Mononuclear cell (primary cell): ENCODE data around the gene DLG2. TPM values are rescaled to one million over a fixed set of nuclear protein-coding genes. Genes with fewer than 3 reads are reported as not detected.

Source experiments
- H3K27me3 ChIP-seq: 2 replicates; pipeline ENCODE4 v1.6.0; 2011; ENCODE audit warnings: low read length, control low read depth; ENCODE audit not compliant: insufficient read depth
- H3K4me1 ChIP-seq: 2 replicates; pipeline ENCODE4 v1.5.1; 2011; ENCODE audit warnings: mild to moderate bottlenecking, low read length, control low read depth; ENCODE audit not compliant: insufficient read depth
- H3K4me3 ChIP-seq: 2 replicates; pipeline ENCODE4 v1.5.1; 2011; ENCODE audit warnings: mild to moderate bottlenecking, low read length, moderate library complexity
- H3K9me3 ChIP-seq: 2 replicates; pipeline ENCODE4 v1.5.1; 2011; ENCODE audit warnings: low read depth, mild to moderate bottlenecking, control low read depth, low read length
- total RNA-seq: library from RNA; depleted of rRNA; stranded (reverse); fragments of >200 nt; gene quantifications from one replicate; pipeline ENCODE4 v1.2.3, GENCODE V29; 2012

The DLG2 gene
- total RNA-seq, 1 donor = 1.6 TPM

DNA sequence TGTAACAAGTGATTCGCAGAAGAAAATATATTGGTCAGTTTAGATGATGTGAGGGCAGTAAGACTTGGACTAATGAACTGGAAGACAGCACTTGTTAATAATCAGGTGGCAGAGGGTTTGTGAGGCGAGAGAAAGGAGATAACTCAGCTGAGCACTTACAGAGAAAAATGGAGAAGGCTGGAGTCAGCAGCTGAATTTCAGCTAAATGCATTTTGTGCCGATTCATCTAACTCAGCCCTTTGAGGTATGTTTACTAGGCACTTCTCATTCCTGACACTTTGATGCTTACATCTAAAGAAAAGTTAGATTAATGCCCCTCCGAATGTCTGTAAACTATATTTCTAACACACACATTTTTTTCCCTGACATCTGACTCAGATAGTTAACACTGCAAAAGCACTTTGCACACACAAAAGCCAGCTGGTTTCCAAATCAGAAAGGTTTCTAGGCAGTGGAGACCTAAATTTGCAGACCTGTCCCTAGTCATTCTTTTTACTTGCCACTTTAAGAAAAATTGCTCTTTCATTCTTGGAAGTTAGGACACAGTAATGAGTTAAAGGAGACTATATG is 1481.4 kb downstream of the DLG2 start:
- no peak overlapping the region for H3K4me3 ChIP-seq

DNA sequence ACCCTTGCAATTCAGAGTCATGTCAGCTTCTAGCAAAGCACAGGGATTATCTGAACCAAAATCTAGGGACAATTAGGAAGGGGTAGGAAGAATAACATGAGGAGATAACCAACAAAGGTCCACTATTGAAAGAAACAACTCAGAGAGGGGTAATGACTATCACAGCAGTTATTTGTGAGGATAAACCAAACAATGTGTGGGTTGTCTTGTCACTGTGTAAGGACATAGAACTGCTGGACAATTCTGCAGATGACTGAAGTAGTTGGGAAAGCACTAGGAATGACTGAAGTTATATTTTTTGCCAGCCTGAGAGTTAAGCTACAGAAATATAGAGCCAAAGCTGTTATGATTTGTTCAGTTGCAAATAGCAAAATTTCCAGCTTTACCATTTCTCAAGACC is 1482.6 kb downstream of the DLG2 start:
- Histone ChIP-seq H3K9me3 (no peaks in the 10 kb centered on the region), H3K27me3 (no peaks in the 10 kb centered on the region), H3K4me3 (no peak overlapping the region), H3K4me1 (no peaks in the 10 kb centered on the region)

More for the DNA sequence above, 1481.4 kb downstream of the DLG2 start:
- H3K4me1 ChIP-seq = no peaks in the 10 kb centered on the region
- no peaks in the 10 kb centered on the region for H3K9me3 ChIP-seq
- no peaks in the 10 kb centered on the region for H3K27me3 ChIP-seq

DNA sequence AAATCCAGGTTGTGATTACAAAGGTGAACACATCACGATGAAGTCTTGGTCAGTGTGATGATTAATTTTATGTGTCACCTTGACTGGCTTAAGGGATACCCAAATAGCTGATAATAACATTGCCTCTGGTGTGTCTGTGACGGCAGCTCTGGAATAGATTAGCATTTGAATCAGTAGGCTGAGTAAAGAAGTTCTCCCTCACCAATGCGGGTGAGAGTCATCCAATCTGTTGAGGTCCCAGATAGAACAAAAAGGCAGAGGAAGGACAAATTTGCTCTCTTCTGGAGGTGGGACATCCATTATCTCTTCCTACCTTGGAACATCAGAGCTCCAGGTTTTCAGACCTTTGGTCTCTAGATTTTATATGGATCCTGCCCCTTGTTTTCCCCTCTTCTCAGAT is 1484.7 kb downstream of the DLG2 start:
- Histone ChIP-seq H3K4me1 (no peaks in the 10 kb centered on the region), H3K4me3 (no peak overlapping the region), H3K9me3 (no peaks in the 10 kb centered on the region), H3K27me3 (no peaks in the 10 kb centered on the region)

DNA sequence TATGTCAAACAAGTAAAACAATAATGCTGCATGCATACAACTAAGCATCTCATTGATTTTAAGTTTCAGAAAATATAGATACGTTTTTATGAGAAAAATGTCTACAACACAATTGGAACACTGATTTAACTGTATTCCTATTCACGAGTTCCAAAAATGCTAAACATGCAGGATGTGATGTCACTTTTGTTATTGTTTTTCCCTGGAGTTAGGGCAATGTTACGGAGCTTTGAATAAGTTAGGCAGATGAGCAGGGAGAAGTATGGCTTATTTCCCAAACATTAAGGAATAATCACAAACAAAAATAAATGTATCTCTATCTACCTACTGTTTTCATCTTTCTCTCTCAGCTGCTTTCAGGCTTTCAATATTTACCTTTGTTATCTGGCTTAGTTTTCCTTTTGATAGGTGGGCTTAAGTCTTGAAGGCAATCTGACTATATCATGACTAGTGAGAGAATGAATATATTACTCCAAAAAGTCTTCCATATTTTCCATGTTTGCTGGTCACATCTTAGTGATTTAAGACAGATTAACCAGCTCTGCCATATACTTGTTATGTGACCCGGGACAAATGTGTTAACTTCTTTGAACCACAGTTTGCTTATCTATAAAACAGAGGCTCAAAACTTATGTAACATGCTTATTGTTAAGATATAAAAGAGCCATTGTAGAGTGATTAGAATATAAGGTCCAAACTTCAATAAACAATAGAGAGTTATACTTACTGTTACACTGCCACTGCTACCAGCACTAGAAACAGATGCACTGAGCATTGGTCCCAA is 1486.6 kb downstream of the DLG2 start:
- H3K27me3 ChIP-seq = no peaks in the 10 kb centered on the region
- H3K4me3 ChIP-seq = no peak overlapping the region
- no peaks in the 10 kb centered on the region for H3K9me3 ChIP-seq
- no peaks in the 10 kb centered on the region for H3K4me1 ChIP-seq

DNA sequence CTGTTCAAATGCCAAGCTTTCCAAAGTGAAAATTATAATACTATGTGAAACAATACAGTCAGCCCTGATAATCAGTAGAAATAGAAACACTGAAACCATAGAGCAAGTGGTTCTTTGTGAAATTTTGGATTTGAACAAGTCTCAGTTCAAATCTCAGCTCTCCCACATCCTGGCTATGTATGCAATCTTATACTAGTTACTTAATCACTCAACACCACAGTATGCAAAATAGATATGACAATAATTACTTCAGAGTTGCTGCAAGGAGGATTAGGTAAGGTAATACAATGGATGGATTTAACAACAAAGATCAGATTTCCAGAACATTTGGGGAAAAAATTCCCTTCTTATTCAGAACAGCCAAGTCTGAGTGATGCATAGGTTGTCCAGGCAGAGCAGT is 1489.2 kb downstream of the DLG2 start:
- H3K4me1 ChIP-seq = no peaks in the 10 kb centered on the region
- no peaks in the 10 kb centered on the region for H3K9me3 ChIP-seq
- no peak overlapping the region for H3K4me3 ChIP-seq
- H3K27me3 ChIP-seq = no peaks in the 10 kb centered on the region

DNA sequence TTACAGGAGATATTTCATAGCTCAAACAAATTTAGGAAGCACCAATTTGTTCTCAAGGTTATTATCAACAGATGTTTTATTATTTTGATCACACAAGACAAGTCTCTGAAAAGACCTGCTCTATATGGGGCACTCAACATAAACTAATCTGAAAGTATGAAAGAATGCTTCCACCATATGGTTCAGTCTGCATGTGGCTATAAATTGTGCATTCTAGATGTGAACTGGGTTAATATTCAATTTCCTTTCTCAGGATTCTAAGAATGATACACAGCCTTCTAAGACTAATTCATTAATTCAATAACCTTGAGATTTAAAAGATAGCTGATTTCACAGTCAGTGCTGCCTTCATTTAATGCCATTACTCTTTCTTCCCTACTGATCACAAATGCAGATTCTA is 1489.6 kb downstream of the DLG2 start:
- Histone ChIP-seq H3K9me3 (no peaks in the 10 kb centered on the region), H3K27me3 (no peaks in the 10 kb centered on the region), H3K4me3 (no peak overlapping the region), H3K4me1 (no peaks in the 10 kb centered on the region)

DNA sequence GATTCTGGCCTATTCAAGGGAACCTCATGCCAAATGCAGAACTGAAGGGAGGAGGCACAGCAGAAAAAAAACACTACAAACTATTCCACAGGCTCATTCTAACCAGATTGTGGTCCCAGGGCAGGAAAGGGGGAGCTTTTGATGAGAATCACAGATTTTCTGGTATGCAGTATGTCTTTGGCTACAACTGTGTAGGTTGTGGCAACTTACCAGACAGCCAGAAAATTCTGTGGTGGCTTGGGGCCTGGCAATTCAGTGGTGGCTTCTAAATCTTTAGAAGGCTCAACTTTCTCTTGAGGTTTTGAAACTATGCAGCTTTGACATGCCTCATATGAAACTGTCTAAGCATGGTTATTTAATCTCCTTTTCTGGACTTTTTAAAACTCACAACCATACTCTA is 1490.2 kb downstream of the DLG2 start:
- Histone ChIP-seq H3K4me3 (no peak overlapping the region), H3K27me3 (no peaks in the 10 kb centered on the region), H3K4me1 (no peaks in the 10 kb centered on the region), H3K9me3 (no peaks in the 10 kb centered on the region)

DNA sequence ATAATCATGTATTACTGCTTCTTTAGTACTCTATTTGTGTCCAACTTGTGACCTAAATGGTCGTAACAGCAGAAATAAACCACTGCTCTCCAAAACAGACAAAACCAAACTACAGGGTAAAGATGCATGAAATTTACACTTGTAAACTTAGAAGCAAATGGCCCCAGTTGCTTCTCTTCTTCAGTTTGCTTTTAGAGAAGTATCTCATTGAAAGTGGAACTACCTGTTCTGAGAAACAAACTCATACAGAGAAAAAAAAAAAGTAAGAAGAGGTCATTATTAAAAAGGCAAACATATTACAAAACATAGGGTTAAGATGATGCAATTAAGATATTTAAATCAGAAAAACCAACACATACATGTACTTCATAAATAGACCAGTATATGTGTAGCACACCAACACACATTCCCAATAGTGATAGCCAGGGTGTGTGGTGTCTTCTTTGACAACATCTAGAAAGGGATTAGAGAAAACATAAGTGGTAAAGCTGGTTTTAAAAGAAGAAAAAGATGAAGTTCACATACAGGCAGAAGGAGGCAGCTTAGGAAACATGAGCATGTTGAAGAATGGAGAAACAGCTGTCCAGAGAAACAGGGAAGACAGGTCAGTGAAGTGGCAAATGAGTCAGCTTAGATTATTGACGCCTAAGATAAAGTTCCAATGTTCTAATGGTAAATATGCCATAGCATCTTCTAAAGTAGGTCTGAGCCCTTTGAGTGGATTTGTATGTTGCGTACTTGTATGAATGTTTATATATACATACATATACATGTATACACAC is 1496.3 kb downstream of the DLG2 start:
- no peaks in the 10 kb centered on the region for H3K9me3 ChIP-seq
- no peak overlapping the region for H3K4me3 ChIP-seq
- no peaks in the 10 kb centered on the region for H3K4me1 ChIP-seq
- no peaks in the 10 kb centered on the region for H3K27me3 ChIP-seq

DNA sequence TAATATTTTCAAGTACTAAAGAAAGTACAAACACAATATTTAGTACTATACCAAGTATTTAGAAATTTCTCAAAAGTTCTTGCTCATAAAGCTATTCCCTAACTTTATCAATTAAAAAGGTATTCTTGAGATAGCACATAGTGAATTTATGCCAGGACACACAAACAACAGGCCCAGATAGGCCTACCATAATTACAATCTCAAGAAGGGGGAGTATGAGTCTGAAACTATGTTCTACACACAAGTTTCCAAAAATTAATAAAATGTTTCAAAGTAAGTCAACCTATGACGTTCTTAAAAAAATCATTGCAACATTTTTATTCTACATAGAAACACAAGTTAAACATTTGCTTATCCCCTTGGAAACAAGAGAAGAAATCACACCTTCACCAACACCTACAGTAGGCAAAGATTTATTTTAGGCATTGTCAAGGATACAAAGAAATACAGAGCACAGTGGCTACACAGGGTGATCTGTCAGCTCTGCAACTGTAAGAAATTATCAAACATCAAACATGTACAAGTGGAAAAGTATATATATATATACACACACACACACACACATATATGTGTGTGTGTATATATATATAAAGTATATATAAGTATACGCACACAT is 1497.1 kb downstream of the DLG2 start:
- Histone ChIP-seq H3K4me3 (no peak overlapping the region), H3K9me3 (no peaks in the 10 kb centered on the region), H3K27me3 (no peaks in the 10 kb centered on the region), H3K4me1 (no peaks in the 10 kb centered on the region)

DNA sequence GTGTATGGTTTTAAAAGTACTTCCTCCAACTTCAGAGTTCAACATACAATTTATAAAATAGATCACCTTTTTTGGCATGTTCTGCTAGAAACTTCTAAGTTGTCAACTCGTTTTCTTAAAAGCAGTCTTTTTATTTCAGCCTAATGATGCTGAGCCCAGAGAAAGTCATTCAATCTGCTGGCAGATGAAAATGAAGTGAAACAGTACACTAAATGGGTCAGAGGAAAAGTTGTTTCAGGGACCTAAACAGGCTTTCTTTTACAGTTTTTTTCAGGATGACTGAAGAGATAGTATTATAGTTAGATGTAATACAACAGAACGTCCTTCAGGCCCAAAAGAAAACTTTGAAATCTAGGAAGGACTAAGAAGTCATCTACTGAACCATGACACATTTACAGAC is 1498.3 kb downstream of the DLG2 start:
- Histone ChIP-seq H3K9me3 (no peaks in the 10 kb centered on the region), H3K4me1 (no peaks in the 10 kb centered on the region), H3K4me3 (no peak overlapping the region), H3K27me3 (no peaks in the 10 kb centered on the region)

DNA sequence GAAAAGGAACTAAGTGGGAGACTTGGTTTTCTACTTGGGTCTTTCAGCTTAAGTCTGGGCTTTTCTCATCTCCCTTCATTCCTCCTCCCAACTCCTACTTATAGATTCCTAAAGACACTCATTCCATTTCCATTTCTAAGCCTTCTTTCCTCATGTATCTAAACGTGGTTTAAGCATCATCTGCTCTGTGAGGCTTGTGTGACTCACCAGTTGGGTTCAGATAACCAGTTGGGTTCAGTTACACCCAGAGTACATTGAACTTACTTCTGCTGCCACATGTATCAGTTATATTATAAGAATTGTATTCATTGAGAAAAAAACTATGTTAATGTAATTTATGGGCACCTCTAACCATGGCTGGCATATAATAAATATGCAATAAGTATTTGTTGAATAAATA is 1509.8 kb downstream of the DLG2 start:
- H3K4me3 ChIP-seq = no peak overlapping the region
- H3K4me1 ChIP-seq = no peaks in the 10 kb centered on the region
- H3K9me3 ChIP-seq = no peaks in the 10 kb centered on the region
- H3K27me3 ChIP-seq = no peaks in the 10 kb centered on the region

DNA sequence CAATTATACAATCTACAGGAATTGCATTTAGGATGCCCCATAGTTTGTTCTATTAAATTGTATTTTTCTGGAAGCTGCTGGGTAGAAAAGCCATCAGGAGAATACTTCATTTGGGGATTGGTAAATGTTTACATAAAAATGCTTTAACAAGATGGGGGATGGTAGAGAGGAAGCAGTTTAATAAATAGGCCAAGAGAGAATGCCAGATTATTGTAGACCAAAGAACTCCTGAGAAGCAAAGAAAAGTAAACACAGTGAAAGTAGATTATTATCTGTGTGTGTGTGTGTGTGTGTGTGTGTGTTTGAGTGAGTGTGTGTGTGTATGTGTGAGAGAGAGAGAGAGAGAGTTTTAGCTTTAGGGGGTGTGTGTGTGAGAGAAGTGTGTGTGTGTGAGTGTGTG is 1520.6 kb downstream of the DLG2 start:
- Histone ChIP-seq H3K9me3 (no peaks in the 10 kb centered on the region), H3K4me1 (no peaks in the 10 kb centered on the region), H3K27me3 (no peaks in the 10 kb centered on the region), H3K4me3 (no peak overlapping the region)

DNA sequence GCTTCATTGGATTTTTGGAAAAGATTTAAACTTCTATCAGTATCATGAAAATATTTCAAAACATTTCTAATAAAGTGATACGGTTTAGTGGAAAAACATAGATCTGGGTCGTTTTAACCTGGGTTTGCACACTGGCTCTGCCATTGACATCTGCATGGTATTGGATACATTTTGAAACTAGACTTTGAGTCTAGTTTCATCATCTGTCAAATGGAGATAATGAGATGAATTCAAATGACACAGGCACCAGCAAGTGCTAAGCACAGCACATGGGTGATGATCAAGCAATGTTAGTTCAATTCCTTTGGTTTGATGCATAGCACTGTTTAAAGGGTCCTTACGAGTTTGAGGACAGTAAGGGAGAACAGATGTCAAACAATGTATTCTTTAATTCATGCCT is 1522.0 kb downstream of the DLG2 start:
- no peak overlapping the region for H3K4me3 ChIP-seq
- no peaks in the 10 kb centered on the region for H3K4me1 ChIP-seq
- no peaks in the 10 kb centered on the region for H3K27me3 ChIP-seq
- no peaks in the 10 kb centered on the region for H3K9me3 ChIP-seq

DNA sequence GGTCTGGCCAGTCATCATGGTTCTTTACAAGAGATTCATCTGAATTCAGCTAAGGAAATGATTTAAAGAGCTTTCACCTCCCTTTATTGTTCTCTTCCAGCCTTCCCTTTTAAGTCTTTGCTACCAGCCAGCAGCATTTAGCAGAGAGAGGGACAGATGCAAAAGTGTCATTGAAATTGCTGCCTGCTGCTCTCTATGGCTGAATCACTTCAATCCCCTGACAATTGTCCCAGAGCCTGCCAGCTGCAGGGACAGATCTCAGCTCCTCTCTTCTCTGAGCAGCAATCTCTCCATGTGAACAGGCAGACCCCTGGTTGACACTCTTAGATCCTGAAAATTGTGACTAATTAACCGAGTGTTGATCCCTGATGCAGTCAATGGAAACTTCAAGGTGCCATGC is 1524.0 kb downstream of the DLG2 start:
- Histone ChIP-seq H3K4me3 (no peak overlapping the region), H3K27me3 (no peaks in the 10 kb centered on the region), H3K9me3 (no peaks in the 10 kb centered on the region), H3K4me1 (no peaks in the 10 kb centered on the region)

DNA sequence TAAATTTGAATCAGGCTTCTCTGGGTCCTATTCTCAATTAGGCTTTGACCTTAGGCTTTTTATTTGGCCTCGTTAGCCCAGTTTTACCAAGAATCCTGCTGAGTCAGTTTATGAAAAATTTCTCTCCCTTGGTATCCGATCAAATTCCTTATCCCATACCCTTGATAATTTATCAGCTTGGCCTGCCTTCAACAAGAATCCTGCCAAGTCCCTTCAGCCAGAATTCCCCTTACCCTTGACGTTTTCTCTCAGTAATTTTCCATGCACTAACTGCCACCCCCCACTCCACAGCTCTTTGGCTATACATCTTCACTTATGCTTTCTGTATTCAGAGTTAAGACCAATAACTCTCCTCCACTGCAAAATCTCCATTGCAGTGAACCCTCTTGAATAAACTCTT is 1530.0 kb downstream of the DLG2 start:
- Histone ChIP-seq H3K27me3 (no peaks in the 10 kb centered on the region), H3K4me3 (no peak overlapping the region)

More for the DNA sequence above, 1530.0 kb downstream of the DLG2 start:
- Histone ChIP-seq H3K4me1 (no peaks in the 10 kb centered on the region), H3K9me3 (no peaks in the 10 kb centered on the region)
